Measurements from ENCODE around the gene C1QL1.

The C1QL1 gene

GRCh38 chr17:44968225-44969143 is at the start of gene C1QL1:
Gene C1QL1, minus strand, starts transcription at chr17:44968303. Its CDS starts 255 bp downstream, at chr17:44968048.
- peak; percentile 95 for DNase-seq

GRCh38 chr17:45016823-45017222 is 48.7 kb upstream of the C1QL1 start:
- peak; percentile 44 for DNase-seq

- no peak for DNase-seq
These were observed 48.1 kb upstream of the C1QL1 start for GRCh38 chr17:45016237-45016636.

GRCh38 chr17:45013021-45013997 is 45.2 kb upstream of the C1QL1 start:
- no peak for DNase-seq

GRCh38 chr17:45011767-45012166 is 43.7 kb upstream of the C1QL1 start:
- no peak for DNase-seq

GRCh38 chr17:45009676-45010467 is 41.8 kb upstream of the C1QL1 start:
- no peak for DNase-seq

- DNase-seq: no peak
These were observed 40.1 kb upstream of the C1QL1 start for GRCh38 chr17:45008216-45008615.

GRCh38 chr17:45006927-45007461 is 38.9 kb upstream of the C1QL1 start:
- no peak for DNase-seq

- DNase-seq: no peak
These were observed 37.6 kb upstream of the C1QL1 start for GRCh38 chr17:45005700-45006099.

GRCh38 chr17:45004388-45004787 is 36.3 kb upstream of the C1QL1 start:
- DNase-seq: no peak

GRCh38 chr17:45003877-45004276 is 35.8 kb upstream of the C1QL1 start:
- no peak for DNase-seq

GRCh38 chr17:45001310-45001709 is 33.2 kb upstream of the C1QL1 start:
- DNase-seq: no peak

GRCh38 chr17:44999433-44999832 is 31.3 kb upstream of the C1QL1 start:
- peak; percentile 11 for DNase-seq

- no peak for DNase-seq
These were observed 30.5 kb upstream of the C1QL1 start for GRCh38 chr17:44998646-44999045.

GRCh38 chr17:44997733-44998520 is 29.8 kb upstream of the C1QL1 start:
- no peak for DNase-seq

GRCh38 chr17:44996304-44996703 is 28.2 kb upstream of the C1QL1 start:
- DNase-seq: no peak

GRCh38 chr17:44995436-44996001 is 27.4 kb upstream of the C1QL1 start:
- DNase-seq: no peak

GRCh38 chr17:44992242-44992939 is 24.3 kb upstream of the C1QL1 start:
- DNase-seq: no peak

- no peak for DNase-seq
These were observed 22.9 kb upstream of the C1QL1 start for GRCh38 chr17:44990994-44991393.

GRCh38 chr17:44989552-44990138 is 21.5 kb upstream of the C1QL1 start:
- DNase-seq: no peak
